Trophoblast cell (in vitro differentiated cells and primary cell): ENCODE data around the gene GTF2A1L.
"Not testable (repeated sequence)": the region's sequence is repeated elsewhere in the genome, so short reads cannot be mapped to it uniquely, and the experiment has no call there.

Source experiments
- DNase-seq, 2 donors: peaks; one replicate each; pipeline ENCODE4 v3.0.0-alpha.2; 2016
- H2AFZ ChIP-seq: 2 replicates; pipeline ENCODE4 v1.6.1; 2013; ENCODE audit warnings: low read length, moderate library complexity, mild to moderate bottlenecking; ENCODE audit not compliant: insufficient read depth, poor library complexity
- H2AK5ac ChIP-seq: 2 replicates; pipeline ENCODE4 v1.6.1; 2013; ENCODE audit warnings: mild to moderate bottlenecking, low read length
- H2BK120ac ChIP-seq: 2 replicates; pipeline ENCODE4 v1.6.1; 2013; ENCODE audit warnings: low read length, mild to moderate bottlenecking, moderate library complexity; ENCODE audit not compliant: insufficient read depth, poor library complexity
- H2BK12ac ChIP-seq: 2 replicates; pipeline ENCODE4 v1.6.1; 2013; ENCODE audit warnings: mild to moderate bottlenecking, low read length, moderate library complexity
- H2BK5ac ChIP-seq: 2 replicates; pipeline ENCODE4 v1.6.1; 2013; ENCODE audit warnings: low read length, low read depth, moderate library complexity, mild to moderate bottlenecking; ENCODE audit not compliant: poor library complexity
- H3K14ac ChIP-seq: 2 replicates; pipeline ENCODE4 v1.6.1; 2013; ENCODE audit warnings: mild to moderate bottlenecking, low read length
- H3K18ac ChIP-seq: 2 replicates; pipeline ENCODE4 v1.6.1; 2013; ENCODE audit warnings: mild to moderate bottlenecking, low read length
- H3K23ac ChIP-seq: 2 replicates; pipeline ENCODE4 v1.6.1; 2013; ENCODE audit warnings: low read length
- H3K27ac ChIP-seq: 2 replicates; pipeline ENCODE4 v1.5.1; 2013; ENCODE audit warnings: low read depth, mild to moderate bottlenecking, inconsistent platforms, low read length, moderate library complexity
- H3K27me3 ChIP-seq: 2 replicates; pipeline ENCODE4 v1.6.1; 2013; ENCODE audit warnings: inconsistent platforms, mild to moderate bottlenecking, low read length, moderate library complexity; ENCODE audit not compliant: insufficient read depth
- H3K36me3 ChIP-seq, 2 experiments: 1 replicate in 1 of 2; 2 replicates in 1 of 2; pipeline ENCODE4 v1.6.1; 2013; ENCODE audit warnings: low read length in 2 of 2, mild to moderate bottlenecking in 2 of 2, moderate library complexity in 1 of 2; ENCODE audit not compliant: insufficient read depth in 2 of 2, control insufficient read depth in 1 of 2
- H3K4ac ChIP-seq: 2 replicates; pipeline ENCODE4 v1.6.1; 2013; ENCODE audit warnings: low read depth, mild to moderate bottlenecking, low read length, moderate library complexity
- H3K4me1 ChIP-seq, 2 experiments: 1 replicate in 1 of 2; 2 replicates in 1 of 2; pipeline ENCODE4 v1.6.1; 2013; ENCODE audit warnings: low read length in 2 of 2, mild to moderate bottlenecking in 2 of 2, moderate library complexity in 1 of 2; ENCODE audit not compliant: insufficient read depth in 2 of 2, control insufficient read depth in 1 of 2
- H3K4me2 ChIP-seq: 2 replicates; pipeline ENCODE4 v1.6.1; 2013; ENCODE audit warnings: inconsistent platforms, mild to moderate bottlenecking, low read length, moderate library complexity
- H3K4me3 ChIP-seq: 2 replicates; pipeline ENCODE4 v1.5.1; 2013; ENCODE audit warnings: mild to moderate bottlenecking, low read depth, low read length, inconsistent platforms
- H3K79me1 ChIP-seq: one replicate; pipeline ENCODE4 v1.6.1; 2013; ENCODE audit warnings: low read length
- H3K79me2 ChIP-seq: 2 replicates; pipeline ENCODE4 v1.6.1; 2013; ENCODE audit warnings: low read length, mild to moderate bottlenecking; ENCODE audit not compliant: control insufficient read depth, insufficient read depth, poor library complexity
- H3K9ac ChIP-seq: 2 replicates; pipeline ENCODE4 v1.6.1; 2013; ENCODE audit warnings: mild to moderate bottlenecking, low read length
- H3K9me3 ChIP-seq: 2 replicates; pipeline ENCODE4 v1.6.1; 2013; ENCODE audit warnings: low read depth, mild to moderate bottlenecking, control low read depth, inconsistent platforms, low read length; ENCODE audit not compliant: insufficient read depth
- H4K12ac ChIP-seq: 2 replicates; pipeline ENCODE4 v1.6.1; 2013; ENCODE audit warnings: low read depth, mild to moderate bottlenecking, low read length, moderate library complexity
- H4K8ac ChIP-seq: 2 replicates; pipeline ENCODE4 v1.6.1; 2013; ENCODE audit warnings: low read depth, mild to moderate bottlenecking, low read length, moderate library complexity
- H4K91ac ChIP-seq: one replicate; pipeline ENCODE4 v1.6.1; 2013; ENCODE audit warnings: low read depth, mild to moderate bottlenecking, low read length, moderate library complexity
- WGBS: extraction: QIAGEN DNeasy Blood & Tissue Kit; methylation state at CpG from one replicate; pipeline ENCODE4 v1.1.7; 2013; ENCODE audit warnings: missing lambda C conversion rate; ENCODE audit not compliant: insufficient read length, insufficient coverage; ENCODE audit errors: extremely low coverage; 5-methylcytosine and 5-hydroxymethylcytosine counted together

Gene GTF2A1L

DNA sequence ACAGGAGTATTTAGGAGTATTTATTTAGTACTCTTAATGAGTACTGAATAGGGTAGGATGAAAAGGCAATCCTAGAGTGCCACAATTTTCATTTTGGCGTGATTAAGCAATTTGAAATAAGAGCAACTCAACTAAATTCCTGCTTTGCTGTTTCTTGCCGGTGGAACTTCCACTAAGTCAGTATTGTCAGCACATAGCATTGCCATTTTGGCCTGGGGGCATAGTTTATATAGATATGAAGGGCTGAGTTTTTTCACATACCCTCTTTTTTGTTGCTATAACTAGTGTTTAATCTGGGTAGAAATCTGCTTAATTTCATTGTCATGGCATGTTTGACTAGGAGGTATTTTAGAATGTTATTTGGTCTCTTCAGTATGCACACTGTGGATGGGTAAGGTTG lies 1.9 kb downstream of the GTF2A1L start:
- no peak overlapping the region for H4K8ac ChIP-seq
- H3K4me2 ChIP-seq = no peak overlapping the region
- no peak overlapping the region for H4K91ac ChIP-seq
- no peaks in the 10 kb centered on the region for H3K4me1 ChIP-seq
- no peaks in the 10 kb centered on the region for H3K79me1 ChIP-seq
- H3K14ac ChIP-seq = no peak overlapping the region
- no peak overlapping the region for H2BK120ac ChIP-seq
- no peak overlapping the region for H3K23ac ChIP-seq
- H3K4ac ChIP-seq = no peak overlapping the region
- no peak overlapping the region for H3K4me3 ChIP-seq
- no peak overlapping the region for H3K27ac ChIP-seq
- H3K79me2 ChIP-seq = no peaks in the 10 kb centered on the region
- peak; percentile 68 to 91 for DNase-seq
- WGBS = no CpG with 5 or more reads among the region's 2 CpGs
- no peaks in the 10 kb centered on the region for H3K9me3 ChIP-seq
- no peak overlapping the region for H2BK5ac ChIP-seq
- H2BK12ac ChIP-seq = no peak overlapping the region
- H3K36me3 ChIP-seq = no peaks in the 10 kb centered on the region
- no peak overlapping the region for H2AK5ac ChIP-seq
- H2AFZ ChIP-seq = no peak overlapping the region
- H3K27me3 ChIP-seq = no peaks in the 10 kb centered on the region
- H4K12ac ChIP-seq = no peak overlapping the region
- no peak overlapping the region for H3K18ac ChIP-seq
- no peak overlapping the region for H3K9ac ChIP-seq

DNA sequence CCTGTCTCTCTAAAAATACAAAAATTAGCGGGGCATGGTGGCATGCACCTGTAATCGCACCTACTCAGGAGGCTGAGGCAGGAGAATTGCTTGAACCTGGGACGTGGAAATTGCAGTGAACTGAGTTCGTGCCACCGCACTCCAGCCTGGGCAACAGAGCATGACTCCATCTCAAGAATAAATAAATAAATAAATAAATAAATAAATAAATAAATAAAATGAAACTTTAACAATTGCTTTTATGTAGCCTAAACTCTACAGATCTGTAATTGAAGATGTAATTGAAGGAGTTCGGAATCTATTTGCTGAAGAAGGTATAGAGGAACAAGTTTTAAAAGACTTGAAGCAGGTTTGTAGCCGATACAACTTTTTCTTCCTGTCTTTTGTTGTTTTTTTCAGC lies 2.9 kb downstream of the GTF2A1L start:
- Histone ChIP-seq H3K79me2 (no peaks in the 10 kb centered on the region), H3K27me3 (no peaks in the 10 kb centered on the region), H4K8ac (no peak overlapping the region), H3K4ac (no peak overlapping the region), H3K23ac (no peak overlapping the region), H2AK5ac (no peak overlapping the region), H3K79me1 (no peaks in the 10 kb centered on the region), H4K12ac (no peak overlapping the region), H2AFZ (no peak overlapping the region), H3K27ac (no peak overlapping the region), H3K14ac (no peak overlapping the region), H2BK5ac (no peak overlapping the region), H3K18ac (no peak overlapping the region), H3K4me2 (no peak overlapping the region), H3K4me3 (no peak overlapping the region), H4K91ac (no peak overlapping the region), H3K36me3 (no peaks in the 10 kb centered on the region), H3K9me3 (no peaks in the 10 kb centered on the region), H3K9ac (no peak overlapping the region), H3K4me1 (no peaks in the 10 kb centered on the region), H2BK12ac (no peak overlapping the region), H2BK120ac (no peak overlapping the region)
- WGBS = no CpG with 5 or more reads among the region's 7 CpGs
- no peak for DNase-seq

DNA sequence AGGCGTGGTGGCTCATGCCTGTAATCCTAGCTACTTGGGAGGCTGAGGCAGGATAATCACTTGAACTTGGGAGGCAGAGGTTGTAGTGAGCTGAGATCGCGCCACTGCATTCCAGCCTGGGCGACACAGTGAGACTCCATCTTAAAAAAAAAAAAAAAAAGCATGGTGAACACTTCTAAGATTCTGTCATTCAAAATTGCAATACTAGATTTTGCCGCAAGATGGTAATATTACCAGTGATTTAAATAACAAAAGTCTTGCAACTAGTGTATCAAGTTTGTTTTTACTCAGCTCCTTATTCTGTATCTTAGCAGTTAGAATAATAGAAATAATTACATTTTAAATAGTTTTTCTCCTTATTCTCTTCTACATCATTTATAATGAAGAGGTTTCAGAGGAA lies 5.0 kb downstream of the GTF2A1L start:
- not testable (repeated sequence) for H2AK5ac ChIP-seq, H3K36me3 ChIP-seq, H3K4me1 ChIP-seq, H3K14ac ChIP-seq, H3K9ac ChIP-seq, H4K12ac ChIP-seq, H3K79me1 ChIP-seq, H3K79me2 ChIP-seq, H3K4me2 ChIP-seq, H3K23ac ChIP-seq, H3K4me3 ChIP-seq, H3K4ac ChIP-seq, H4K8ac ChIP-seq, H3K9me3 ChIP-seq, H2BK12ac ChIP-seq, H2BK120ac ChIP-seq, H3K18ac ChIP-seq, H4K91ac ChIP-seq, H3K27me3 ChIP-seq, H2AFZ ChIP-seq, H3K27ac ChIP-seq, H2BK5ac ChIP-seq
- no CpG with 5 or more reads among the region's 5 CpGs for WGBS
- peak; percentile 50 to 94 for DNase-seq

DNA sequence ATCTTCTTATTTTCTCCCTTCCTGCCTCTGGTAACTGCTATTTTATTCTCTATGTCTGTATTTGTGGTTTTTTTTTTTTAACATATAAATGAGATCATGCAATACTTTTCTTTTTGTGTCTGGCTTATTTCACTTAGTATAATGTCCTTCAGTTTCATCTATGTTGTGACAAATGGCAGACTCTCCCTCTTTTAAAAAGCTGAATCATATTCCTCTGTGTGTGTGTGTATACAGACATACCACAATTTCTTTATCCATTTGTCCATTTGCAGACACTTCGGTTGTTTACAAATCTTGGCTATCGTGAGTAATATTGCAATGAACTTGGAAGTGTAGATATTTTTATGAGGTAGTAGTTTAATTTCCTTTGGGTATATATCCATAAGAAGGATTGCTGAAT lies 7.0 kb downstream of the GTF2A1L start:
- Histone ChIP-seq H3K4ac (no peak overlapping the region), H2BK5ac (no peak overlapping the region), H3K4me3 (no peak overlapping the region), H3K27me3 (no peaks in the 10 kb centered on the region), H4K91ac (no peak overlapping the region), H3K18ac (no peak overlapping the region), H3K79me1 (no peaks in the 10 kb centered on the region), H3K27ac (no peak overlapping the region), H2AK5ac (no peak overlapping the region), H3K23ac (no peak overlapping the region), H2BK12ac (no peak overlapping the region), H3K36me3 (no peaks in the 10 kb centered on the region), H4K8ac (no peak overlapping the region), H3K14ac (no peak overlapping the region), H3K9ac (no peak overlapping the region), H3K4me1 (no peaks in the 10 kb centered on the region), H4K12ac (no peak overlapping the region), H2AFZ (no peak overlapping the region), H3K9me3 (no peaks in the 10 kb centered on the region), H3K79me2 (no peaks in the 10 kb centered on the region), H3K4me2 (no peak overlapping the region), H2BK120ac (no peak overlapping the region)
- no peak for DNase-seq
- WGBS = no CpG with 5 or more reads among the region's 2 CpGs

DNA sequence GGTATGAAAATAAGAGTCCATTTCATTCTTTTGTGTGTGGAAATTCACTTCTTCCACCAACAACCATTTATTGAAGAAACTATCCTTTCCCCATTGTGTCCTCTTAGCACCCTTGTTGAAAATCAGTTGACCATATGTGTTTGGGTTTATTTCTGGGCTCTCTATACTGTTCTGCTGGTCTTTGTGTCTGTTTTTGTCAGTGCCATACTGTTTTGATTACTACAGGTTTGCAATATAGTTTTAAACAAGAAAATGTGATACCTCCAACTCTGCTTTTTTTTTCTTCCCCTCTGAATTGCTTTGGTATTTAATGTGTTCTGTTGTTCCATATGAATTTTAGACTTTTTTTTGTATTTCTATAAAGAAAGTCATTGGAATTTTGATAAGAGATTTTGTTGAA lies 8.4 kb downstream of the GTF2A1L start:
- Histone ChIP-seq H3K4ac (no peak overlapping the region), H3K9ac (no peak overlapping the region), H2BK5ac (no peak overlapping the region), H4K8ac (no peak overlapping the region), H3K36me3 (no peaks in the 10 kb centered on the region), H3K79me1 (no peaks in the 10 kb centered on the region), H4K12ac (no peak overlapping the region), H3K4me3 (no peak overlapping the region), H3K79me2 (no peaks in the 10 kb centered on the region), H3K23ac (no peak overlapping the region), H2AFZ (no peak overlapping the region), H3K27me3 (no peaks in the 10 kb centered on the region), H3K27ac (no peak overlapping the region), H3K18ac (no peak overlapping the region), H4K91ac (no peak overlapping the region), H3K14ac (no peak overlapping the region), H2AK5ac (no peak overlapping the region), H2BK120ac (no peak overlapping the region), H3K4me1 (no peaks in the 10 kb centered on the region), H3K4me2 (no peak overlapping the region), H2BK12ac (no peak overlapping the region), H3K9me3 (no peaks in the 10 kb centered on the region)
- DNase-seq = no peak
